HPDE6-E6E7 (cell line): Measurements from ENCODE around the gene PRR23A.

Source experiments
- DNase-seq: peaks from one replicate; pipeline ENCODE4 v3.0.0; 2011; ENCODE audit warnings: missing footprints; ENCODE audit errors: extremely low spot score

PRR23A gene

GRCh38 chr3:138972941-138973340 lies 33.1 kb downstream of the PRR23A start:
- no peak for DNase-seq

DNA sequence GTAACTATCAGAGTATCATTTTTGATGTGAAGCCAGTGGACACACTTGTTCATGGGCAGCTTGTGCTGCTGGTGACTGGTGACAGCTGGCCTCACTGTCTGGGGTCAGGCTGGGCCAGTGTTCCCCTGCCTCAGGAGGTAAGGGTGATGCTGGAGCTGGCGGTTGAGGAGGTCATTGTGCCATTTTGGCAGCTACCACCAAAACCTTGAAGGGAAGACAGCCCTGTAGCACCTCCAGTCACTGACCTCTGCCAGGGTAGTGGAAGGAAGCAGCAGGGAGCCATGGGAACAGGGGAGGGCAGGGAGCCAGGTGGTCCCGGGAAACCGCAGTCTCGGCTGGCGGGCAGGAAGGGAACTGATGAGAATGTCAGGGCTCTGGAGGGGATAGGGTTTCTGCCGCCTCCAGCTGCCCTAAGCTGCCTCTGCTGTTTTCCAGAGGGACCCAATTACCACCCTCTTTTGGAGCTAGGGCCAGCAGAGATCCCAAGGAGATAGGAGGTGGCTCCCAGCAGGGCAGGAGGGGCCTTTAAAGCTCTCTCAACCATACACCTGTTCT lies 34.2 kb downstream of the PRR23A start:
- DNase-seq, result no peak

DNA sequence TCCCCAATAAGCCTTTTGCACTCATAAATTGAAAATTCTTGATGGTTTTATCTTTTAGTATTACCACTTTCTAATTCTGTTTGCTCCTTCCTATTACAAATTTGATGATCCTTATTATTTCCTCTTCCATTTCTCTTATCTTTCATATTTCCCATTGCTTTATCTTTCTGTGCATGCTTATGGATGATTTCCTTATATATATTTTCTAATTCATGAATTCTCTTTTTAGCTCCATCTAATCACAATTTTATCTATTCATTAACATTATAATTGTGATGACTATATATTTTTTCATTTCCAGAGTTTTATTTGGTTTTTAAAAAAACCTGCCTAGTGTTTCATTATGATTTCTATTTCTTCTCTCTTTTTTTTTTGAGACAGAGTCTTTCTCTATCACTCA lies 41.1 kb downstream of the PRR23A start:
- no peak for DNase-seq

GRCh38 chr3:138964264-138964663 lies 41.8 kb downstream of the PRR23A start:
- DNase-seq, result no peak

DNA sequence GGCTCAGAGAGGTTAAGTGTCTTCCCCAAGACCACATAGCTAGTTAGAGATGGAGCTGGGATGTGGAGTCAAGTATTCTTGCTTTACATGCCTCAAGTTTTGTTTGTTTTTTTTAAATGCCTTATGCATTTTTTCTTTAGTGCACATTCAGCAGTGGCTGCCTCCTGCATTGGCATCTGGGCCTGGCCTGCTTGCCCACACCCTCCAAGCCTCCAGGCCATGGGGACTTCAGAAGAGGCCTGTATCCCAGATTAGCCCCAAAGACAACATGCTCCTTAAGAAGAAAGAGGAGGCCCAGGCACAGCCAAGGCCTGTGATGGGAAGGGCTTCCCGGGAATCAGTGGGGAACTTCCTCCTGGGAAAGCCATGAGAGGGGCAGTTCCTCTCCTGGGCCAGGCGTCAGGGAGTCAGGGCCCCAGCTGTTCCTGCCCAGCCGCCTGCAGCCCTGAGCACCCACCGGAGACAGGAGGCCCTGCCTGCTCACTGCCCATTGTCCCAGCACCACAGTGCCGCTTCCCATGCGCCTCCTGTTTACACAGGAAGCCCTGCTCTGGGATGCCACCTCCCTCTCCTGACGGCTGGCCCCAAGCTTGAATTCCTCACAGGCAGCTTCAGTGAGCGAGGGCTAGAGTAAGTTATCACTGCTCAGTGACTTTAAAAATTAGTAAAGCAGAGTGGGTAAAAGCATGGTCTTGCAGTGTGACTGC lies 43.1 kb downstream of the PRR23A start:
- no peak for DNase-seq

DNA sequence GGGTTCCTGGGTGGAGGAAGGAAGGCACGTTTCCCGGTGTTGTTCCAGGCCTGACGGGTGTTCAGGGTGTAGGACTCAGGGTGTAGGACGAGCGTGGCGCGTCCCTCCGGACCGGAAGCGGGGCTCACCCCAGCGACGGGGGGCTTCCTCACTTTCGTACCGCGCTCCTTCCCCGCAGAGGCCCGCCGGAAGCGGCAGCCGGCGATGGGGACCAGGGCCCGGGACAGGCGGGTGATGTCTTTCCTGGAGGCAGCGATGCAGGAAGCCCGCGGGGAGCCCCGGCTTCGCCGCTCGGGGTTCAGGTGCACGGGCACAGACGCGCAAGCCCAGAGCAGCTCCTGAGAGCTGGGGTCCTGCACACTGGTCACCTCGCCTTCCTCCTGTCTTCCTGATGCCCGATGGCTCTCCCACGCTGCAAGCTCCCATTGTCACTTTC lies 45.6 kb downstream of the PRR23A start:
- no peak for DNase-seq
